ENCODE measurements around the gene TBR1. TPM values are rescaled to one million over a fixed set of nuclear protein-coding genes. Genes with fewer than 3 reads are reported as not detected.

TBR1 gene
- polyA plus RNA-seq, 3 donors: 0.01 TPM; not detected in 2

GRCh38 chr2:161426922-161427663 lies 11.0 kb downstream of the TBR1 start:
- DNase-seq: no peak

DNA sequence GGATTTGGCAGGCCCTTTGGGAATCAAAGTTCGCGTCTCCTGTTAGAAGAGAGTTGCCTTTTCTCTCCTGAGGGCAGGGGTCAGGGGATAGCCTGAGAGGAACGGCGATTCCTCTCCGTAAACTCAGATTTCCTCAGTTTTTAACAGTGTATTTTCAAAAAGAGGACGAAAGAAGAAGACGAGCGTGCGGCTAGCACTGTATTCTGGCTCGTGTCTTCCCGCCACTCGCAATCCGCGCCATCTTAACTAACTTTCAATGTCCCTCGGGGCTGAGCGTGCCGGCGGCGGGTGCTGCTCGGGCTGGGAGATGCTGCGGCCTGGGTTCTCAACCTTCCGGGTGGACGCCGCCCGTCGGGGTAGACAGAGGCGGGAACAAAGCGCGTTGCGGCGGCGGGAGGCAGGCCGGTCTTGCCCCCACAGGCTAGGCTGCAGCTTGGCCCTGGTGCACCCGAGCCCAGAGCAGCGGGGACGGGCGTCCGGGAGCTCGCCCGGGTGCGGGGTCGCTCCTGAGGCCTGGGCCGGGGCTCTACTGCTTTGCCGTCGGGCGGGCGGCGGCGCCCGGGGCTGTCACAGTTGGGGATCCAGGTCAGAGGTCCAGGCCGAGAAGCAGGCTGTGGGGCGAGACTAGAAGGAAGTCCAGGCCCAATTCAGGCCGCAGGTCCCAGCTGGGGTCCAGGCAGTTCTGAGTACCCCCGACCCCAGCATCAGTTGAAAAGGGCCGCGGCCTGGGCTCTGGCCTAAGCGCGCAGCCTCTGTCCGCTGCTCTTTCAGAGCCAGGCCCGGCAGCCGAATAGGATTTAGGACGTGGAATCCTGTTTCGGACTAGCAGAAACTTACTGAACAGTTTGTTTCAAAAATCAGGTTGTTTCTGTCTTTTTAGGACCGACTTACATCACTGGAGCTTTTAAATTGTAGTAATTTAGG lies 11.8 kb downstream of the TBR1 start:
- no peak for DNase-seq

DNA sequence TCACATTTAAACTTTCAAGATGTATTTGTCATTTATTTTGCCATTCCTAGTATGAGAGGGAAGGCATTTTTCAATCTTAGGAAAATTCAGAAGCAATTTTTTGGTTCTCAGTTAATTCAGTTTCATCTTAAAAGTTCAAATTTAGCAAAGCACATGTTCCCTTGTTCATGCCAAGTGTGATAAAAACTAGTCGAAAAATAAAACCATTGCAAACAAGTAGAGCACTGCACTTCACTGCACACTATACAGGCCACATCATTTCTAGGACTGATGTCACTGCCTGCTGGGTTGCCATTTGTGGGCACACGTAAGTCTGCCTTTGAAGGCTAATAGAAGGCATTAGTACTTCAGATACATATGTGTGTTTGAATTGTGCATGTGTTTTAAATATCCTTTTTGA lies 14.3 kb downstream of the TBR1 start:
- no peak for DNase-seq

DNA sequence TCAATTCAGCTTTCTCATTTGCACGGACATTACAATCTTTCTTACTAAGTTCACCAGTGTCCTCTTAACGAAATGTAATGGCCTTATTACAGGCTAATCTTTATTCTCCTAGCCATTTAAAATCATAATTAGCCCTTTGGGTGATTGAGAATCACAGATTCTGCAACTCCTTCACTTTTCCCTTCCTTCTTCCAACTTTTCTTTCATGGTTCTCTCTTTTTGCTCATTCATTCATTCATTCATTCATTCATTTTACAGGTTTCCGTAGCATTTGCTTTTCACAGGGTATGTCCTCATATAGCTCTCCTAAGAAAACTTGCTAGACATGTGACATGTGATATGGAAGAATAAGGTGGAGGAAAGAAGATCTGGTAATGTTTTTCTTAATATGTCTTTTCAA lies 16.0 kb downstream of the TBR1 start:
- no peak for DNase-seq

DNA sequence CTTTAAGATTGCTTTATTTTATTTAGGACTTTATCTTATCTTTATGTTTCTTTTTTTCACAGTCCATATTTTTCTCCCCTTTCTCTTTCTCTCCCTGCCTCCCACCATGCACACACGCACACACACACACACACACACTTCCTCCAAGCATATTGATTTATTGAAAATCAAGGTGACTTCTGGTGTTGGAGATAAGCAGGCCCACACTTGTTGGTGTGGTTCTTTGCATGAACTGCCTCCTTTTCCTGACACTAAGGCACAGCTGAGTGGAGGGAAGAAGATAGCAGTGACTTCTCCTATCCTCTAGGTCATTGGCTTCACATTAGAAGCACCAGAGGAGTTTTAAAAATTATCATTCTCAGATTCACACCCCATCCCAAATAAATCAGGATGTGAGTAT lies 18.0 kb downstream of the TBR1 start:
- no peak for DNase-seq

GRCh38 chr2:161436411-161436810 lies 20.3 kb downstream of the TBR1 start:
- no peak for DNase-seq

- DNase-seq: no peak
These were observed 22.5 kb downstream of the TBR1 start for GRCh38 chr2:161438598-161438997.

GRCh38 chr2:161445097-161445496 lies 29.0 kb downstream of the TBR1 start:
- no peak for DNase-seq

DNA sequence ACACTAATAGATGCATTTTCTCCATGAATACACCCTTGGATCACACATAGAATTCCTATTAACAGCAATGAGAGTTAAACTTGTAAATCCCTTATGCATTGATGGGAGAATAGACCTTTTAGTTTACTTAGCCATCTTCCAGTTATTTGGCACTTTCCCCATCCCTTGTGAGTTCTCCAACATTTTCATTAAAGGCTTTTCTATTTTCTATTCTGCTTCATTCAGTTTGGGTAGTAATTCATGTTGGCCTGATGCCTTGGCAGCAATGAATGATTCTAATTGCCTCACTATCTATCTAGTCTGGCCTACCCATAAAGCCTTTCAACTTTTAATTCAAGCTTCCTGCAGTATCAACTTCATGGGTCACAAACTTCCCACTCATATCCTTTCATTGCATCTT lies 32.3 kb downstream of the TBR1 start:
- DNase-seq: no peak

- no peak for DNase-seq
These were observed 55.5 kb downstream of the TBR1 start for GRCh38 chr2:161471631-161472030.

DNA sequence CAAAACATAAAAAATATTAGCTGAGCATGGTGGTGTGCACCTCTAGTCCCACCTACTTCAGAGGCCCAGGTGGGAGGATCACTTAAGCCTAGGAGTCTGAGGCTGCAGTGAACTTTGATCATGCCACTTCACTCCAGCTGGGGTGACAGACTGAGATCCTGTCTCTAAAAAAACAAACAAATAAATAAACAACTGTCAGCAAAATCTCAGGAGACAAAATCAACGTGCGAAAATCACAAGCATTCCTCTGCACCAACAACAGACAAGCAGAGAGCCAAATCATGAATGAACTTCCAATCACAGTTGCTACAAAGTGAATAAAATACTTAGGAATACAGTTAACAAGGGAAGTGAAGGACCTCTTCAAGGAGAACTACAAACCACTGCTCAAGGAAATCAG lies 58.8 kb downstream of the TBR1 start:
- no peak for DNase-seq

Other genes starting within 250 kb of the TBR1 start
- gene PSMD14, start 107.9 kb upstream of the TBR1 start, polyA plus RNA-seq (ENCODE audit: insufficient read length in 3 of 3): 10 to 100 TPM; 44.9 to 55.1 (median 51.9) TPM
- under 1 TPM in 2 of 3 donors, not detected in 1; 0.04 to 0.10 TPM for gene SLC4A10, start 208.1 kb downstream of the TBR1 start, polyA plus RNA-seq (ENCODE audit: insufficient read length in 3 of 3)

Measured in renal pelvis (tissue), 4 donors.